GM21529 (cell line): ENCODE results near the gene BRIP1.

Experiments used
- ATAC-seq: cut with Tn5 transposase; IDR thresholded peaks from one replicate; pipeline ENCODE4 v1.9.1; 2021; ENCODE audit not compliant: unreplicated experiment

The BRIP1 gene

GRCh38 chr17:61764846-61765245 lies 98.5 kb downstream of the BRIP1 start:
- no peak for ATAC-seq

DNA sequence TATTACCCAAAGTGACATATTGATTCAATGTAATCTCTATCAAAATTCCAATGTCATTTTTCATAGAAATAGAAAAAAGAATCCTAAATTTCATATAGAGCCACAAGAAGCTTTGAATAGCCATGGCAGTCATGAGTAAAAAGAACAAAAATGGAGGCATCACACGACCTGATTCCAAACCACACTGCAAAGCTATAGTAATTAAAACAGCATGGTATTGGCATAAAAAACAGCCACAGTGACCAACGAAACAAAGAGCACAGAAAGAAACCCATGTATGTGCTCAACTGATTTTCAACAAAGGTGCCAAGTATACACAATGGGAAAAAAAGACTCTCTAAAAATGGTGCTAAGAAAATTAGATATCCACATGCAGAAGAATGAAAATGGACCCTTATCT lies 101.5 kb downstream of the BRIP1 start:
- ATAC-seq: no peak

DNA sequence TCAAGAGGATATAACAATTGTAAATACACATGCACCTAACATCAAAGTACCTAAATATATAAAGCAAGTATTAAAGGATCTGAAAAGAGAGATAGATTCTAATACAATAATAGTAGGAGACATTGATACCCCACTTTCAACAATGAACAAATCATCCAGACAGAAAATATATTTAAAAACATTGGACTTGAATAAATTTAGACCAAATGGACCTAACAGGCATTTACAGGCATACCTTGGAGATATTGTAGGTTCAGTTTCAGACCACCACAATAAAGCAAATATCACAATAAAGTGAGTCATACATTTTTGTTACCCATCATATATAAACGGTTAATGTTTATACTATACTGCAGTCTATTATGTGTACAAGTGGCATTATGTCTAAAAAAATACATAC lies 104.0 kb downstream of the BRIP1 start:
- ATAC-seq: no peak

DNA sequence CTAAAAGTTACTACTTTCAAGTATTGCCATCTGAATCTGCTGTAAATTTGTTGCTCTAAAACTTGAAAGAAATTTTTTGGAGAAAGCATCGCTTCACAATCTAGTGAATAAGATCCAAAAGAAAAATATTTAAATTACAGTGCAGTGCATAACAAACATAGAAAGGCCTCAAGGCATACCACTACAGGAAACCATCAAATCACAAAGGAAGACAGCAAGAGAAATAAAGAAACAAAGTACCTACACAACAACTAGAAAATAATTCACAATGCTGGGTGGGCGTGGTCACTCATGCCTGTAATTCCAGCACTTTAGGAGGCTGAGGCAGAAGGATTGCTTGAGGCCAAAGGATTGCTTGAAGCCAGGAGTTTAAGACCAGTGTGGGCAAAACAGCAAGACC lies 104.9 kb downstream of the BRIP1 start:
- no peak for ATAC-seq

DNA sequence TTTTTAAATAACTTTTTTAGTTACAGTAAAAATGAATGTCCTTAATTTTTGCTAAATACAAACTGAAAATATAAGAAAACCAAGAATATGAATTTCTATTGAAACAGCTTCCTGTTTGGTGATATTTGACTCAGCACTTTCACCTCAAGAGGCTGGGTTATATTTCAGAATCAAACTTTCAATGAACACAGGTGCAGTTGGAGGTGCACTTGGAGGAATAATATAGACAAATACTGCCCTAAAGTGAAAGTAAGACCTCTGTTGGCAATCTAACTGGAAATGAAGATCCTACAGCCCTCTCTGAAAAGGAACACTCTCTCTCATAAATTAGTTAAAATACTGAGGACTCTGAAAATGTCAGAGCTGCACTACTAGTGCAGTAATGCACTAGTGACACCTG lies 106.2 kb downstream of the BRIP1 start:
- ATAC-seq: peak; percentile 82

GRCh38 chr17:61756561-61756960 lies 106.8 kb downstream of the BRIP1 start:
- ATAC-seq: no peak

GRCh38 chr17:61755668-61756067 lies 107.7 kb downstream of the BRIP1 start:
- no peak for ATAC-seq

DNA sequence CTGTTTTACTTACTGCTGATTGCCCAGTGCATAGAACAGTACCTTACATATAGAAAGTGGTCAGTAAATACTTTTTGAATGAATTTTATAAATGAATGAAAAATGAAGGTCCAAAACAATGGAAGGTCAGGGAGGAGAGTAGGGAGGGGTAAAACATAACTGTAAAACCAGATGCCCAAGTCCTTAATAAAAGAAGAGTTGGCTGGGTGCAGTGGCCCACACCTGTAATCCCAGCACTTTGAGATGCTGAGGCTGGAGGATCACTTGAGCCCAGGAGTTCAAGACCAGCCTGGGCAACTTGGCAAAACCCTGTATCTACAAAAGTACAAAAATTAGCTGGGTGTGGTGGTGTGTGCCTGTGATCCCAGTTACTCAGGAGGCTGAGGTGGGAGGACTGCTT lies 108.2 kb downstream of the BRIP1 start:
- ATAC-seq: no peak

GRCh38 chr17:61754124-61754523 lies 109.2 kb downstream of the BRIP1 start:
- no peak for ATAC-seq

GRCh38 chr17:61753696-61754095 lies 109.6 kb downstream of the BRIP1 start:
- ATAC-seq: no peak

GRCh38 chr17:61750656-61751055 lies 112.7 kb downstream of the BRIP1 start:
- peak; percentile 98 for ATAC-seq

DNA sequence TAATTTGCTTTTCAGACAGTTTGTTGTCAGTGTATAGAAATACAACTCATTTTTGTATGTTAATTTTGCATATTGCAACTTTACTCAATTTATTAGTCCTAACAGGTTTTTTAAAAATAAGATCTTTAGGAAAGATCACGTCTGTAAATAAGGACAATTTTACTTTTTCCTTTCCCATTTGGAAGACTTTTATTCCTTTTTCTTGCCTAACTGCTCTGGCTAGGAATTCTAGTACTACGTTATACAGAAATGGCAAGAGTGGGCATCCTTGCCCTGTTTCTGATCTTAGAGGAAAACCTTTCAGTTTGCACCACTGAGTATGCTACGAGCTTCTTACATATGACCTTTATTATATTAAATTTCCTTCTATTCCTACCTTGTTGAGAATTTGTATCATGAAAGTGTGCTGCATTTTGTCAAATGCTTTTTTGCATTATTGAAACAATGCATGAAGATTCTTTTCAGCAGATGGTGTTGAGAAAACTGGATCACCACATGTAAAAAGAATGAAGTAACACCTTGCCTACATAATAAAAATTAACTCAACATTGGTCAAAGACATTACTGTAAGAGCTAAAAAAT lies 113.4 kb downstream of the BRIP1 start:
- ATAC-seq: no peak

DNA sequence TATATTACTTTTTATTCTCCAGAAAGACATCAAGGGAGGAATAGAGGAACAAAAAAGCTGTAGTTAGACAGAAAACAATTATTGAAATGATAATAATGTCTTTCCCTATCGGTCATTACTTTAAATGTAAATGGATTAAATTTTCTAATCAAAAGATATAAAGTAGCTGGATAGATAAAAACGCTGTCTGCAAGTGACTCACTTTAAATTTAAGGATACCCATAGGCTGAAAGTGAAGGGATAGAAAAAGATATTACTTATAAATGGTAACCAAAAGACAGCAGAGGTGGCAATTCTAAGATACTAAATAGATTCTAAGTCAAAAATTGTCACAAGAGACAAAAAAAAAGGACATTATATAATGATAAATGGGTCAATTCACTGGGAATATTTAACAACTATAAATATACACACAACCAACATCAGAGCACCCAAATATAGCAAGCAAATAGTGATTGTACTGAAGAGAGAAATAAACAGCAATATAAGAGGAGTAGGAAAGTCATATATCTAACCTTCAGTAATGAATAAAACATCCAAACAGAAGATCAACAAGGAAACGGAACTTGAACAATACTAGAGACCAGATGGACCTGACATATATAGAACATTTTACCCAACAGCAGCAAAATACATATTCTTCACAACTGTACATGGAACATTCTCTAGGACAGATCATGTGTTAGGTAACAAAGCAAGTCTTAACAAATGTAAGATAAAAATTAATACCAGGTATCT lies 116.9 kb downstream of the BRIP1 start:
- ATAC-seq: no peak

DNA sequence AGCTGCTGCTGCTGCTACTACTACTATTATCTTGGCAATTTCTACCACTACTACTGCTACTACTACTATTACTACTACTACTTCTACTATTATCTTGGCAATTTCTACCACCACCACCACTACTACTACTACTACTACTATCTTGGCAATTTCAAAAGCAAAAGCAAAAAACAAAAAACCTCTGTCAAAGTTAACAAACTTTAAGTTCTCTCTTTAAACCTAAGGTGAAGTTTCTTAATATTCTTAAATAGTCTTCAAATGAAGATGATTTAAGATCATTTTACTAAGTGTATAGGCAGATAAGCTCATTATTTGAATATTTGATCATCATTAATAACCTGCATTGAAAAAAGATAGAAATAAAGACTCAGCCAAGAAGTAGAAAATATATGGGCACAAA lies 118.5 kb downstream of the BRIP1 start:
- ATAC-seq: no peak

GRCh38 chr17:61744252-61744651 lies 119.1 kb downstream of the BRIP1 start:
- ATAC-seq: no peak

DNA sequence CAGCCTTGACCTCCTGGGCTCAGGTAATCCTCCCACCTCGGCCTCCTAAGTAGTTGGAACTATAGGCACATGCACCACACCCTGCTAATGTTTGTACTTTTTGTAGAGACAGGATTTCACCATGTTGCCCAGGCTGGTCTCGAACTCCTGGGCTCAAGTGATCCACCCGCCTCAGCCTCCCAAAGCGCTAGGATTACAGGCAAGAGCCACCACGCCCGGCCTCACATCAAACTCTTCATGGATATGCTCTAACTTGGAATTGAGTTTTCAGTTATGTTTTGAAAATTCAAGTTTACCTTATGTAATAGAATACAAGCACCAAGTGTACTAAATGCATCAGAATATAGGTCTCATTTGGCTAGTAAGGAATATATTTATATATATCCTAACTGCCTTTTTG lies 119.6 kb downstream of the BRIP1 start:
- ATAC-seq: no peak

GRCh38 chr17:61739002-61739401 lies 124.3 kb downstream of the BRIP1 start:
- no peak for ATAC-seq

GRCh38 chr17:61738249-61738648 lies 125.1 kb downstream of the BRIP1 start:
- ATAC-seq: no peak

DNA sequence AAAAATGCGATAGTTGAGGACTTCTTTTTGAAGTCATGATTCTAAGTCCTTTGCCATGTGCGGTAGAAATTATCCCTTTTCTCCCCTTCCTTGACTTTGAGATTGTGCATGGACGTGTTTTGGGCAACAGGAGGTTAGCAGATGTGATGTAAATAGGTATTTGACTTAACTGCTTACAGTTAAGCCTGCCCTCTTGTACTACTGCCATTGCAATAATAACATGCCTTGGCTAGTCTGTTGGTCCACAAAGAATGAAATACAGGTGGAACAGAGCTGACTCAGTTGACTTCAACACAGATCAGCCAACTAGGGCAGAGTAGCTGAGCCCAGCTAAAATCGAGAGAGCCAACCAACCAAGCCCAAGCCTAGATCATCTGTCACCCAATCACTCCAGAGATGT lies 125.5 kb downstream of the BRIP1 start:
- ATAC-seq: no peak

DNA sequence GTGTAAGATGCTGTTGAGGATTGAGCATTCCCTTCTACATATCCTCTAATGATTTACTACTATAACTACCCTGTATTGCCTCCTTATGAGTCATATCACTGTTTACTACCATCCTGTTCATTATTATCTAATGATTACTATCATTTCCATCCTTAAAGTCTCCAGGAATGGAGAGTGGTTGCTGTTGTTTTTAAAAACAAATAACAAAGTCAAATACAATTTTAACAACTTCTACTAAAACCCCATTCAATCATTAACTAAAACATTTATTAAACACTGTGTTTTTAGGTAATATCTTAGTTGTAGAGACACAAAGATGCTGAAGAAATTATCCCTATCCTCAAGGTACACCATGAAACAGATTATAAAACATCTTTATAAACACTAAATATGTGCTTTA lies 126.9 kb downstream of the BRIP1 start:
- no peak for ATAC-seq

- no peak for ATAC-seq
Observed at GRCh38 chr17:61735807-61736206, 127.5 kb downstream of the BRIP1 start.

GRCh38 chr17:61734466-61734865 lies 128.9 kb downstream of the BRIP1 start:
- no peak for ATAC-seq

DNA sequence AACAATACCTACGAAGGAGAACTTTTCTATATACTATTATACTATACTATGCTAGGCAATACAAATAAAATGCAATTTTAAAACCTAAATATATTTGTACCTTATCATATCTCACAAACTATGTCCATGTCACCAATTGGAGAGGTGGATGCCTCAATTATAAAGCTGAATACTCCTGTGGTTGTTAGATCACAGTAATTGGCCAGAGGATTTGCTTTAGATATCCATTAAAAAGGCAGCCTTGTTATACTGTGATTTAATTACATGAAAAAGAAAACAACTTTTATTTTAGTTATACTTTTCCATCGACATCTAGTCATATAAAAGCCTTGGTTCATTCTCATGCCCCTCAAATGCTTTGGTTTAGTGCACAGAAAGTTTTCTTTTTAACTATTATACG lies 129.3 kb downstream of the BRIP1 start:
- ATAC-seq: no peak
